ENCODE measurements around the gene MAS1.
"Not testable (repeated sequence)": the region's sequence is repeated elsewhere in the genome, so short reads cannot be mapped to it uniquely, and the experiment has no call there.

Gene MAS1

DNA sequence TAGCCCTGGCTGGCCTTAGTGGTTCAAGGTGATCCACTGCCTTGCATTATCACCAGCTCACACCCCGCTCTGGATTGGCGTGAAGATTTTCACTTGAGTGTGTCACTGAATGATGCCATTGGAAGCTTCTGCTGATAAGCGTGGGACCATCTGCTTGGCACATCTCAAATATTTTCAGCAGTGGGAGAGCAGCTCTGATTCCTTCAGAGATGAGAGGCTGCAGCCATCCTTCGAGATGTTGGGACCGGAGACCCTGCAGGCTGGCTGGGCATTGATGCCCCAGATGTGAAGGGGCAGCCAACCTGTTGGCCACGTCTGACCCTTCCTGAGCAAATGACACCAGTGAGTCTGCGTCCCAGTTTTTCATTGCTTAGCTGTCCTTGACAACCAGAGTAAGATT lies at the start of gene MAS1:
MAS1 (plus strand) TSS at position 197 of the 400 bp plus-strand sequence. CDS start 15,968 bp downstream, outside the sequence.
- no peak for DNase-seq (ENCODE audit: low read depth, low spot score)
- in situ Hi-C loops (cut with HindIII; ENCODE audit: low sequenced_read_pairs) = no loop called here
- H3K4me3 ChIP-seq (ENCODE audit: low read depth, low read length) = no peak within 1 kb of the TSS
- TF ChIP-seq, protein P1, sequence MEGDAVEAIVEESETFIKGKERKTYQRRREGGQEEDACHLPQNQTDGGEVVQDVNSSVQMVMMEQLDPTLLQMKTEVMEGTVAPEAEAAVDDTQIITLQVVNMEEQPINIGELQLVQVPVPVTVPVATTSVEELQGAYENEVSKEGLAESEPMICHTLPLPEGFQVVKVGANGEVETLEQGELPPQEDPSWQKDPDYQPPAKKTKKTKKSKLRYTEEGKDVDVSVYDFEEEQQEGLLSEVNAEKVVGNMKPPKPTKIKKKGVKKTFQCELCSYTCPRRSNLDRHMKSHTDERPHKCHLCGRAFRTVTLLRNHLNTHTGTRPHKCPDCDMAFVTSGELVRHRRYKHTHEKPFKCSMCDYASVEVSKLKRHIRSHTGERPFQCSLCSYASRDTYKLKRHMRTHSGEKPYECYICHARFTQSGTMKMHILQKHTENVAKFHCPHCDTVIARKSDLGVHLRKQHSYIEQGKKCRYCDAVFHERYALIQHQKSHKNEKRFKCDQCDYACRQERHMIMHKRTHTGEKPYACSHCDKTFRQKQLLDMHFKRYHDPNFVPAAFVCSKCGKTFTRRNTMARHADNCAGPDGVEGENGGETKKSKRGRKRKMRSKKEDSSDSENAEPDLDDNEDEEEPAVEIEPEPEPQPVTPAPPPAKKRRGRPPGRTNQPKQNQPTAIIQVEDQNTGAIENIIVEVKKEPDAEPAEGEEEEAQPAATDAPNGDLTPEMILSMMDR (IDR thresholded peaks at IDR 0.05; ENCODE audit: low read depth, low read length) = no peak

DNA sequence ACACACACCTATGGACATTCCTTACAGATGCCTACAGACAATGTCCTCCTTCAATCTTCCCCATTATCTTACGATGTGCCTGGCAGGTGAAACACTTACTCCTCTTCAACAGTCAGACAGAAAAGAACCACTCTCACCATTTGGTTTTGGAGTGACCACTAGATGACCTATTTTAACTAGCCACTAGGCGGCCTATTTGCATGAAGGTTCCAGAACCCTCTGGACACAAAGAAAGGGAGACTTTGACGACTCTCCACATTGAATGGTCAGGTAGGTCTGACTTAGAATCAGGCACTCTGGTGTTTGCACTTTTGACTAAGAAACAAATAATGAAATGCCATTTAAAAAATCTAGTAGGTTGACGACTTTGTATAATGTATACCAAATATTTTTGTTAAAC lies 48.8 kb upstream of the MAS1 start:
- no peak overlapping the region for H3K4me3 ChIP-seq (ENCODE audit: low read depth, low read length)
- TF ChIP-seq, protein P1 (IDR thresholded peaks at IDR 0.05; ENCODE audit: low read depth, low read length) = peak; percentile 38
- no peak for DNase-seq (ENCODE audit: low read depth, low spot score)
- in situ Hi-C loops (cut with HindIII; ENCODE audit: low sequenced_read_pairs) = no loop called here

DNA sequence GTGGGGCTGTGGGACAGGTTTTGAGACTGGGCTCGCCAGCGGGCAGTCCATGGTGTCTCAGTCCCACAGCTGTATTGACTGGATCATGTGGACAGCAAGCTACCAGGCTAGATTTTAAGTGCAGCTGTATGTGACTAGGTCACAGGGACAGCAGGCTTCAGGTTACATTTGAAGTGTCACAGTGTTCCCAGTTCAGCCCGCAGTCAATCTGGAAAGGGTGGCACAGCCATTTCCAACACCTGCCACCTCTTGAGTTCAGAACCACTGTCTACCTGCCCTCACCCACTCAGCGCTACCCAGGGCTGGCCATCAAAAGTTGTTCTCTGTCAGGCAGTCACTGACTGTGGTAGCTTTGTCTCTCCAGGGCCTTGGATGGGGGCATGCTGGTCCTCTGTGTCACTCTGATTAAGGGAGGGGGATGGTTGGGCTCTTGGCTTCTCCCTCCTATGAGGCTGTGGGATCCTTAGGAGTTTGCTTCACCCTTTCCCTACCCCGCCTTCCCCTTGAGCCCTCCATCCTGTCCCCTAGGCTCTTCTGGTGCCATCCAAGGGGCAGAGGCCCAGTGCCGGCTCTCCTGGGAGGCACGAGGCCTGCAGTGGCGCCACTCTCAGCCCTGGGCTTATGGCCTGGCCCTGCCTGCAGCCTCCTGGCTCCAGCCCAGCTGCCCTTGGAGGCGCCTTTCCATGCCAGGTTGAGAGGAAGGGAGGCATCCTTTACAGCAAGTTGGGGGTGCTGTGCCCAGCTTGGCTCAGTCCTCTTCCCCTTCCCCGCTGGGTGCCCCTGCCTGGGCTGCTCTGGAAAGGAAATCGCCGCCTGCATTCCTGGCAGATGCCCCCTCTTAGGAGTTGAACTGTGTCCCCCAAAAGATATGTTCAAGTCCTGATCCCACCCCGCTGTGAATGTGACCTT lies 45.8 kb upstream of the MAS1 start:
- no peak overlapping the region for H3K4me3 ChIP-seq (ENCODE audit: low read depth, low read length)
- DNase-seq (ENCODE audit: low read depth, low spot score) = no peak
- in situ Hi-C loops (cut with HindIII; ENCODE audit: low sequenced_read_pairs) = no loop called here
- TF ChIP-seq, protein P1 (IDR thresholded peaks at IDR 0.05; ENCODE audit: low read depth, low read length) = no peak

DNA sequence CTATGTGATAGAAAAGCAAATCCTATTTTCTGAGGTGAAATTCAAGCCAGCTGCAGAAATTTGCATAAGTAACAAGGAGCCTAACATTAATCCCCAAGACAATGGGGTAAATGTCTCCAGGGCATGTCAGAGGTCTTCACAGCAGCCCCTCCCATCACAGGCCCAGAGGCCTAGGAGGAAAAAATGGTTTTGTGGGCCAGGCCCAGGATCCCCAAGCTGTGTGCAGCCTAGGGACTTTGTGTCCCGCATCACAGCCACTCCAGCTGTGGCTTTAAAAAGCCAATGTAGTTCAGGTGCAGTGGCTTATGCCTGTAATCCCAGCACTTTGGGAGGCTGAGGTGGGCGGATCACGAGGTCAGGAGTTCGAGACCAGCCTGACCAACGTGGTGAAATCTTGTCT lies 42.2 kb upstream of the MAS1 start:
- DNase-seq (ENCODE audit: low read depth, low spot score); in situ Hi-C loops (cut with HindIII; ENCODE audit: low sequenced_read_pairs): not testable (repeated sequence)

DNA sequence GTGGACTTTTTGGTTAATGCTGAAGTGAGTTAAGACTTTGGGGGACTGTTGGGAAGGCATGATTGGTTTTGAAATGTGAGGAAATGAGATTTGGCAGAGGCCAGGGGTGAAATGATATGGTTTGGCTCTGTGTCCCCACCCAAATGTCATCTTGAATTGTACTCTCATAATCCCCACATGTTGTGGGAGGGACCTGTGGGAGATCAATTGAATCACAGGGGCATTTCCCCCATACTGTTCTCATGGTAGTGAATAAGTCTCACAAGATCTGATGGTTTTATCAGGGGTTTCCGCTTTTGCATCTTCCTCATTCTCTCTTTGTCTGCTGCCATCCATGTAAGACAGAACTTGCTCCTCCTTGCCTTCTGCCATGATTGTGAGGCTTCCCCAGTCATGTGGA lies 40.9 kb upstream of the MAS1 start:
- DNase-seq (ENCODE audit: low read depth, low spot score); in situ Hi-C loops (cut with HindIII; ENCODE audit: low sequenced_read_pairs); H3K4me3 ChIP-seq (ENCODE audit: low read depth, low read length): not testable (repeated sequence)

More for the DNA sequence above, 42.2 kb upstream of the MAS1 start:
- H3K4me3 ChIP-seq (ENCODE audit: low read depth, low read length) = not testable (repeated sequence)

DNA sequence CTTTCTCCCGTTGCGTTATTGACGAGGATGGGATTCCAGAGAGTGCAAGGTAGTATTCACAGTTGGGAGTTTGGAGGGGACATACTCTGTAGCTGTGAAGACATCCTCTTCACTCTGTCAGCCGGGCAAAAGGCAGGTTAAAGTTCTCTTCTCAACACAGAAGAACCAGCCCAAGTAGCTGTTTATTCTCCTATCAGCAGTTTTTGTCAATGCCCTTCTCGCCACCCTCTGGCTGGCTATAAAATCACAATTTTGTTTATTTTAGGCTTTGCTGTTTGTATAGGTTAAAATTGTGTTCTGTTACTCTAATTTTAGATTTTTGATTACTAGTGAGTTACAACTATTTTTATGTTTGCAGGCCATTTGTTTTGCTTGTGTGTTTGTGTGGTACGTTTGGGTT lies 37.9 kb upstream of the MAS1 start:
- DNase-seq (ENCODE audit: low read depth, low spot score) = no peak
- in situ Hi-C loops (cut with HindIII; ENCODE audit: low sequenced_read_pairs) = no loop called here
- H3K4me3 ChIP-seq (ENCODE audit: low read depth, low read length) = no peak overlapping the region
- TF ChIP-seq, protein P1 (IDR thresholded peaks at IDR 0.05; ENCODE audit: low read depth, low read length) = no peak

DNA sequence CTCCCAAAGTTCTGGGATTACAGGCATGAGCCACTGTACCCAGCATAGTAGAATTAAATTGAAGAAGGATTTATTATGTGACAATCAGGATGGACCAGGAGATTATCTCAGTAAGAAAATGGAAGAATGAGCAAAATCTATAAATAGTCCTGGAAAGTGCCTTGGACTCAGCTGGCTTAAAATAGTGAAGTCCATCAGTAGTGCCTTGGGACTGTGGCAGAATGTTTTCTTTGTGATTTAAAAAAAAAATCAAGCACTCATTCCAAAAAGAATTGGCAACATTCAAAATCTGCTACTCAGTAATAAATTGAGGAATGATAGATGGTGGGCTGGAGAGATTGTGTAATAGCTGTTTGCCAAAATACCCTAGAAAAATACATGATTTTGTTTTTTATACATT lies 37.0 kb upstream of the MAS1 start:
- no peak for DNase-seq (ENCODE audit: low read depth, low spot score)
- TF ChIP-seq, protein P1 (IDR thresholded peaks at IDR 0.05; ENCODE audit: low read depth, low read length) = no peak
- in situ Hi-C loops (cut with HindIII; ENCODE audit: low sequenced_read_pairs) = no loop called here

More for the DNA sequence above, 37.0 kb upstream of the MAS1 start:
- no peak overlapping the region for H3K4me3 ChIP-seq (ENCODE audit: low read depth, low read length)

Data from astrocyte of the spinal cord (primary cell).